GM20000 (cell line): ENCODE results near the gene CNOT1.

Source experiments
- DNase-seq: peaks from one replicate; pipeline ENCODE4 v3.0.0; 2012; ENCODE audit warnings: low spot score
- CTCF ChIP-seq: IDR thresholded peaks from 2 replicates; pipeline ENCODE4 v1.5.1; 2012; ENCODE audit warnings: mild to moderate bottlenecking, control low read depth; ENCODE audit errors: extremely low read depth, missing control alignments

CNOT1 gene

GRCh38 chr16:58507963-58508670 lies 121.5 kb downstream of the CNOT1 start:
- no peak for TF ChIP-seq CTCF
- DNase-seq, result no peak

GRCh38 chr16:58507195-58507962 lies 122.2 kb downstream of the CNOT1 start:
- no peak for DNase-seq
- no peak for TF ChIP-seq CTCF

GRCh38 chr16:58506241-58507194 lies 123.1 kb downstream of the CNOT1 start:
- no peak for DNase-seq
- no peak for TF ChIP-seq CTCF

- TF ChIP-seq CTCF, result no peak
- DNase-seq, result no peak
These were observed 125.5 kb downstream of the CNOT1 start for GRCh38 chr16:58503863-58504688.

- TF ChIP-seq CTCF, result no peak
- no peak for DNase-seq
These were observed 126.3 kb downstream of the CNOT1 start for GRCh38 chr16:58503166-58503862.

GRCh38 chr16:58502217-58502921 lies 127.3 kb downstream of the CNOT1 start:
- no peak for DNase-seq
- TF ChIP-seq CTCF, result no peak
